WTC11 (cell line): ENCODE data around the gene RPS16. TPM values are rescaled to one million over a fixed set of nuclear protein-coding genes. Genes with fewer than 3 reads are reported as not detected.

ENCODE experiments used
- ATAC-seq: fragments of 200-7000 bp; cut with Tn5 transposase; 2 replicates; pipeline ENCODE4 v1.10.0; 2021; ENCODE audit warnings: mild to moderate bottlenecking, moderate library complexity
- CTCF ChIA-PET: fragments of 300-600 bp; sonication (Branson Sonifier 250); formaldehyde crosslinking; loops from one replicate; lab custom pipeline; 2021; ENCODE audit warnings: antibody characterized with exemption; lab: Charles Lee
- POLR2A ChIA-PET: fragments of 350-600 bp; sonication (Branson Sonifier 250); formaldehyde crosslinking; loops from one replicate; lab custom pipeline; 2021; ENCODE audit warnings: antibody characterized with exemption; lab: Charles Lee
- DNase-seq: peaks from one replicate; pipeline ENCODE4 v3.0.0; 2021; ENCODE audit warnings: low spot score
- H3K27ac Mint-ChIP-seq: 2 replicates; pipeline ENCODE4 v1.8.0; 2021; ENCODE audit warnings: mixed read lengths
- H3K27me3 Mint-ChIP-seq: 2 replicates; pipeline ENCODE4 v1.8.0; 2021; ENCODE audit warnings: low read depth, mild to moderate bottlenecking, moderate library complexity, mixed read lengths
- H3K36me3 Mint-ChIP-seq: 2 replicates; pipeline ENCODE4 v1.8.0; 2021; ENCODE audit warnings: mixed read lengths
- H3K4me1 Mint-ChIP-seq: 2 replicates; pipeline ENCODE4 v1.8.0; 2022; ENCODE audit warnings: mixed read lengths
- H3K4me3 Mint-ChIP-seq: 2 replicates; pipeline ENCODE4 v1.8.0; 2021; ENCODE audit warnings: mild to moderate bottlenecking, moderate library complexity, mixed read lengths
- H3K9me3 Mint-ChIP-seq: 2 replicates; pipeline ENCODE4 v1.8.0; 2021; ENCODE audit warnings: mixed read lengths
- CREM ChIP-seq: sonication (generic); formaldehyde crosslinking; IDR thresholded peaks from 2 replicates; pipeline ENCODE4 v1.8.1; 2022; ENCODE audit warnings: mild to moderate bottlenecking, missing genetic modification reagents, moderate library complexity
- ETV6 ChIP-seq: sonication (generic); formaldehyde crosslinking; IDR thresholded peaks from 2 replicates; pipeline ENCODE4 v1.8.1; 2022; ENCODE audit warnings: mild to moderate bottlenecking, missing genetic modification reagents
- HMGA2 ChIP-seq: fragments of 250-450 bp; sonication (Bioruptor Pico); IDR thresholded peaks from 2 replicates; pipeline ENCODE4 v1.4.0; 2021; ENCODE audit warnings: mild to moderate bottlenecking, moderate library complexity
- IRF1 ChIP-seq: sonication (generic); formaldehyde crosslinking; IDR thresholded peaks from 2 replicates; pipeline ENCODE4 v1.8.0; 2023; ENCODE audit warnings: missing genetic modification reagents
- MAX ChIP-seq: sonication (generic); formaldehyde crosslinking; IDR thresholded peaks from 2 replicates; pipeline ENCODE4 v1.8.0; 2022; ENCODE audit warnings: mild to moderate bottlenecking, missing genetic modification reagents
- MYBL2 ChIP-seq: sonication (generic); formaldehyde crosslinking; IDR thresholded peaks from 2 replicates; pipeline ENCODE4 v1.8.1; 2023; ENCODE audit warnings: mild to moderate bottlenecking, moderate library complexity, missing genetic modification reagents
- OVOL2 ChIP-seq: fragments of 250-450 bp; sonication (Bioruptor Pico); IDR thresholded peaks from 2 replicates; pipeline ENCODE4 v1.9.0; 2021; ENCODE audit warnings: mild to moderate bottlenecking, borderline replicate concordance
- PRDM15 ChIP-seq: sonication (generic); formaldehyde crosslinking; IDR thresholded peaks from 2 replicates; pipeline ENCODE4 v1.8.0; 2022; ENCODE audit warnings: missing genetic modification reagents
- SMAD3 ChIP-seq: sonication (generic); formaldehyde crosslinking; IDR thresholded peaks from 2 replicates; pipeline ENCODE4 v1.8.0; 2022; ENCODE audit warnings: missing genetic modification reagents, mild to moderate bottlenecking, borderline replicate concordance
- SP1 ChIP-seq: sonication (generic); formaldehyde crosslinking; conservative IDR thresholded peaks from 2 replicates; pipeline ENCODE4 v1.8.1; 2022; ENCODE audit warnings: missing genetic modification reagents
- TEAD1 ChIP-seq: sonication (generic); formaldehyde crosslinking; IDR thresholded peaks from 2 replicates; pipeline ENCODE4 v1.8.0; 2022; ENCODE audit warnings: mild to moderate bottlenecking, missing genetic modification reagents
- TP53 ChIP-seq: sonication (generic); formaldehyde crosslinking; IDR thresholded peaks from 2 replicates; pipeline ENCODE4 v1.8.1; 2023; ENCODE audit warnings: mild to moderate bottlenecking, missing genetic modification reagents
- ZNF263 ChIP-seq: sonication (generic); formaldehyde crosslinking; IDR thresholded peaks from 2 replicates; pipeline ENCODE4 v1.8.1; 2022; ENCODE audit warnings: low read depth, mild to moderate bottlenecking, moderate library complexity, missing genetic modification reagents
- ZNF423 ChIP-seq: fragments of 250-450 bp; sonication (Bioruptor Pico); IDR thresholded peaks from 2 replicates; pipeline ENCODE4 v2.1.2; 2022; ENCODE audit warnings: mild to moderate bottlenecking, moderate library complexity
- ZNF512 ChIP-seq: sonication (generic); formaldehyde crosslinking; IDR thresholded peaks from 2 replicates; pipeline ENCODE4 v1.8.1; 2022; ENCODE audit warnings: missing genetic modification reagents, borderline replicate concordance
- ZNF671 ChIP-seq: fragments of 250-450 bp; sonication (Bioruptor Pico); IDR thresholded peaks from 2 replicates; pipeline ENCODE4 v1.8.0; 2021; ENCODE audit warnings: mild to moderate bottlenecking
- total RNA-seq: library from RNA; stranded (reverse); gene quantifications from 3 replicates; pipeline ENCODE4 v1.2.3, GENCODE V29; 2021
- TF ChIP-seq, protein P1 (sequence below): sonication (generic); formaldehyde crosslinking; IDR thresholded peaks from 2 replicates; pipeline ENCODE4 v1.8.1; 2023; ENCODE audit warnings: mild to moderate bottlenecking, missing genetic modification reagents, borderline replicate concordance
- TF ChIP-seq, protein P2 (sequence below): fragments of 250-450 bp; sonication (Bioruptor Pico); IDR thresholded peaks from 2 replicates; pipeline ENCODE4 v1.9.0; 2021; ENCODE audit warnings: mild to moderate bottlenecking
- TF ChIP-seq, protein P3 (sequence below): sonication (generic); formaldehyde crosslinking; IDR thresholded peaks from 2 replicates; pipeline ENCODE4 v1.8.0; 2022; ENCODE audit warnings: mild to moderate bottlenecking, missing genetic modification reagents
- TF ChIP-seq, protein P4 (sequence below): sonication (generic); formaldehyde crosslinking; IDR thresholded peaks from 2 replicates; pipeline ENCODE4 v1.8.1; 2023; ENCODE audit warnings: mild to moderate bottlenecking, missing genetic modification reagents
- TF ChIP-seq, protein P5 (sequence below): sonication (generic); formaldehyde crosslinking; IDR thresholded peaks from 2 replicates; pipeline ENCODE4 v1.8.1; 2022; ENCODE audit warnings: mild to moderate bottlenecking, moderate library complexity, missing genetic modification reagents

The RPS16 gene
- total RNA-seq, 1 experiment from 2014 or later, result 2,962 TPM

GRCh38 chr19:39428283-39429112 is 7.3 kb downstream of the RPS16 start:
- POLR2A ChIA-PET, result interaction anchor here (0.6 to 2.2 kb wide), 14 partner anchors 9 to 52 kb away, joined by 3 to 16 read pairs (median 5); partner anchors contain the start of genes MED29, PAF1, PLEKHG2 and SUPT5H
- peaks cover 36% of the 10 kb centered on the region for H3K4me1 Mint-ChIP-seq
- H3K36me3 Mint-ChIP-seq, result peaks cover 23% of the 10 kb centered on the region
- ATAC-seq (peak; percentile 84), DNase-seq (peak; percentile 93)
- CTCF ChIA-PET, result interaction anchor here (0.8 to 3.5 kb wide), 14 partner anchors 9 to 106 kb away, joined by 3 to 18 read pairs (median 4); partner anchors contain the start of genes MED29, PAF1 and PLEKHG2
- H3K4me3 Mint-ChIP-seq, result peak overlapping the region; percentile 57
- no peaks in the 10 kb centered on the region for H3K9me3 Mint-ChIP-seq
- no peaks in the 10 kb centered on the region for H3K27me3 Mint-ChIP-seq
- H3K27ac Mint-ChIP-seq, result peak overlapping the region; percentile 98
- TF ChIP-seq ETV6 (CRISPR knock-in tag) (peak; percentile 78; the same call in 1 of the 2 replicates), CREM (no peak), TP53 (CRISPR knock-in tag) (no peak), SMAD3 (no peak), IRF1 (CRISPR knock-in tag) (no peak), MYBL2 (no peak), HMGA2 (CRISPR knock-in tag) (no peak; the same call in 1 of the 2 replicates), PRDM15 (CRISPR knock-in tag) (peak; percentile 72; the same call in 1 of the 2 replicates), ZNF671 (CRISPR knock-in tag) (no peak), ZNF423 (CRISPR knock-in tag) (peak; percentile 29; the same call in 1 of the 2 replicates), ZNF512 (CRISPR knock-in tag) (no peak), OVOL2 (CRISPR knock-in tag) (no peak), TEAD1 (peak; percentile 98), ZNF263 (CRISPR knock-in tag) (no peak), SP1 (peak; percentile 56; the same call in 1 of the 2 replicates), MAX (CRISPR knock-in tag) (peak; percentile 30; the same call in 1 of the 2 replicates)
- TF ChIP-seq, protein P1, sequence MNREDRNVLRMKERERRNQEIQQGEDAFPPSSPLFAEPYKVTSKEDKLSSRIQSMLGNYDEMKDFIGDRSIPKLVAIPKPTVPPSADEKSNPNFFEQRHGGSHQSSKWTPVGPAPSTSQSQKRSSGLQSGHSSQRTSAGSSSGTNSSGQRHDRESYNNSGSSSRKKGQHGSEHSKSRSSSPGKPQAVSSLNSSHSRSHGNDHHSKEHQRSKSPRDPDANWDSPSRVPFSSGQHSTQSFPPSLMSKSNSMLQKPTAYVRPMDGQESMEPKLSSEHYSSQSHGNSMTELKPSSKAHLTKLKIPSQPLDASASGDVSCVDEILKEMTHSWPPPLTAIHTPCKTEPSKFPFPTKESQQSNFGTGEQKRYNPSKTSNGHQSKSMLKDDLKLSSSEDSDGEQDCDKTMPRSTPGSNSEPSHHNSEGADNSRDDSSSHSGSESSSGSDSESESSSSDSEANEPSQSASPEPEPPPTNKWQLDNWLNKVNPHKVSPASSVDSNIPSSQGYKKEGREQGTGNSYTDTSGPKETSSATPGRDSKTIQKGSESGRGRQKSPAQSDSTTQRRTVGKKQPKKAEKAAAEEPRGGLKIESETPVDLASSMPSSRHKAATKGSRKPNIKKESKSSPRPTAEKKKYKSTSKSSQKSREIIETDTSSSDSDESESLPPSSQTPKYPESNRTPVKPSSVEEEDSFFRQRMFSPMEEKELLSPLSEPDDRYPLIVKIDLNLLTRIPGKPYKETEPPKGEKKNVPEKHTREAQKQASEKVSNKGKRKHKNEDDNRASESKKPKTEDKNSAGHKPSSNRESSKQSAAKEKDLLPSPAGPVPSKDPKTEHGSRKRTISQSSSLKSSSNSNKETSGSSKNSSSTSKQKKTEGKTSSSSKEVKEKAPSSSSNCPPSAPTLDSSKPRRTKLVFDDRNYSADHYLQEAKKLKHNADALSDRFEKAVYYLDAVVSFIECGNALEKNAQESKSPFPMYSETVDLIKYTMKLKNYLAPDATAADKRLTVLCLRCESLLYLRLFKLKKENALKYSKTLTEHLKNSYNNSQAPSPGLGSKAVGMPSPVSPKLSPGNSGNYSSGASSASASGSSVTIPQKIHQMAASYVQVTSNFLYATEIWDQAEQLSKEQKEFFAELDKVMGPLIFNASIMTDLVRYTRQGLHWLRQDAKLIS (CRISPR knock-in tag), result no peak
- TF ChIP-seq, protein P2, sequence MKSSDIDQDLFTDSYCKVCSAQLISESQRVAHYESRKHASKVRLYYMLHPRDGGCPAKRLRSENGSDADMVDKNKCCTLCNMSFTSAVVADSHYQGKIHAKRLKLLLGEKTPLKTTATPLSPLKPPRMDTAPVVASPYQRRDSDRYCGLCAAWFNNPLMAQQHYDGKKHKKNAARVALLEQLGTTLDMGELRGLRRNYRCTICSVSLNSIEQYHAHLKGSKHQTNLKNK (CRISPR knock-in tag), result no peak
- TF ChIP-seq, protein P3, sequence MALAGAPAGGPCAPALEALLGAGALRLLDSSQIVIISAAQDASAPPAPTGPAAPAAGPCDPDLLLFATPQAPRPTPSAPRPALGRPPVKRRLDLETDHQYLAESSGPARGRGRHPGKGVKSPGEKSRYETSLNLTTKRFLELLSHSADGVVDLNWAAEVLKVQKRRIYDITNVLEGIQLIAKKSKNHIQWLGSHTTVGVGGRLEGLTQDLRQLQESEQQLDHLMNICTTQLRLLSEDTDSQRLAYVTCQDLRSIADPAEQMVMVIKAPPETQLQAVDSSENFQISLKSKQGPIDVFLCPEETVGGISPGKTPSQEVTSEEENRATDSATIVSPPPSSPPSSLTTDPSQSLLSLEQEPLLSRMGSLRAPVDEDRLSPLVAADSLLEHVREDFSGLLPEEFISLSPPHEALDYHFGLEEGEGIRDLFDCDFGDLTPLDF (CRISPR knock-in tag), result no peak
- TF ChIP-seq, protein P4, sequence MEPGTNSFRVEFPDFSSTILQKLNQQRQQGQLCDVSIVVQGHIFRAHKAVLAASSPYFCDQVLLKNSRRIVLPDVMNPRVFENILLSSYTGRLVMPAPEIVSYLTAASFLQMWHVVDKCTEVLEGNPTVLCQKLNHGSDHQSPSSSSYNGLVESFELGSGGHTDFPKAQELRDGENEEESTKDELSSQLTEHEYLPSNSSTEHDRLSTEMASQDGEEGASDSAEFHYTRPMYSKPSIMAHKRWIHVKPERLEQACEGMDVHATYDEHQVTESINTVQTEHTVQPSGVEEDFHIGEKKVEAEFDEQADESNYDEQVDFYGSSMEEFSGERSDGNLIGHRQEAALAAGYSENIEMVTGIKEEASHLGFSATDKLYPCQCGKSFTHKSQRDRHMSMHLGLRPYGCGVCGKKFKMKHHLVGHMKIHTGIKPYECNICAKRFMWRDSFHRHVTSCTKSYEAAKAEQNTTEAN (CRISPR knock-in tag), result no peak
- TF ChIP-seq, protein P5, sequence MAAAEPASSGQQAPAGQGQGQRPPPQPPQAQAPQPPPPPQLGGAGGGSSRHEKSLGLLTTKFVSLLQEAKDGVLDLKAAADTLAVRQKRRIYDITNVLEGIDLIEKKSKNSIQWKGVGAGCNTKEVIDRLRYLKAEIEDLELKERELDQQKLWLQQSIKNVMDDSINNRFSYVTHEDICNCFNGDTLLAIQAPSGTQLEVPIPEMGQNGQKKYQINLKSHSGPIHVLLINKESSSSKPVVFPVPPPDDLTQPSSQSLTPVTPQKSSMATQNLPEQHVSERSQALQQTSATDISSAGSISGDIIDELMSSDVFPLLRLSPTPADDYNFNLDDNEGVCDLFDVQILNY, result no peak
